Measurements from ENCODE around the gene RBM28.

Gene RBM28

DNA sequence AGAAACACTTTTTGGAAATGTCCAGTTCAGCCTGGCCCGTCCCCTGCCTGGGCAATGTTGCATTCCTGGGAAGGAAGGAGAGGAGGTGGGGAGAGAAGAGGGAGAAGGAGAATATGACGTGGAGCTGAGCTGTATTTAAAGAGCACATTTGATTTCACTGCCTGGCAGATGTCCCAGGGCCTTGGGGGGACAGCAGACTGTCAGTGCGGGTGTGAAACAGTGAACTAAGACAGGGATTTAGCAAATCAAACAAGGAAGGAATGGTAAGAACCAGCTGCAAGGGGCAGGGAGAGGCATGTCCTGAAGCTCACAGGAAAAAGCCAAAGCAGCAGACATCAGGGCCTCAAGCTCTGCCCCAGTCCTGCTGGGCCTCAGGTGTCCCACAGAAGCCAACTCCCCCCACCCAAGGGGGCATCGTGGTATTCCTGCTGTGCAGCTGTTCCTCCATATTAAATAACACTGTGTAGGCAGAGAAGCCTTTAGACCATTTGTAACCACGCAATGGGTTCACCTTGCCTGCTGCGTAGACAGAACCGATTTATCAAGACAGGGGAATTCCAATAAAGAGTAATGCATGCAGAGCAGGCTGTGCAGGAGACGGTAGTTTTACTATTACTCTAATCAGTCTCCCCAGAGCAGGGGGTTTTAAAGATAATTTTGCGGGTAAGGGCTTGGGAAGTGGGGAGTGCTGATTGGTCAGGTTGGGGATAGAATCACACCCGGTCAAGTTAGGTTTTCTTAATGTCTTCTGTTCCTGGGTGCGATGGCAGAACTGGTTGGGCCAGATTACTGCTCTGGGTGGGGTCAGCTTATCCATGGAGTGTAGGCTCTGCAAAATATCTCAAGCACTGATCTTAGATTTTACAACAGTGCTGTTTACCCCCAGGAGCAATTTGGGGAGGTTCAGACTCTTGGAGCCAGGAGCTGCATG is 84.3 kb downstream of the RBM28 start:
- no peak for DNase-seq (ENCODE audit: low spot score)

DNA sequence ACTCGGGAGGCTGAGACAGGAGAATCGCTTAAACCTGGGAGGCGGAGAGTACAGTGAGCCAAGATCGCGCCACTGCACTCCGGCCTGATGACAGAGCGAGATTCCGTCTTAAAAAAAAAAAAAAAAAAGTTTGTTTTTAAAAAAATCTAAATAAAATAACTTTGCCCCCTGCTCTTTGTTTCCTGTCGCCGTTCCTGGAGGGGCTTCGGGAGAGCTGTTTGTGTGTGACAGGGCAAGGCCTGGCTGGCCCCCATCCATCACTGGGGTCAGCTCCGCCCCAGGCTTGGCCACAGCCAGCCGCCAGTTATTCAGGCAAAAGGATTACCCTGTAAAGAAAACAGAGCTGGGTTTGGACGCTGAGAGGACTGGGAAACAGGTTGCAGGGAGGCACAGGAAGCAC is 86.2 kb downstream of the RBM28 start:
- no peak for DNase-seq (ENCODE audit: low spot score)

DNA sequence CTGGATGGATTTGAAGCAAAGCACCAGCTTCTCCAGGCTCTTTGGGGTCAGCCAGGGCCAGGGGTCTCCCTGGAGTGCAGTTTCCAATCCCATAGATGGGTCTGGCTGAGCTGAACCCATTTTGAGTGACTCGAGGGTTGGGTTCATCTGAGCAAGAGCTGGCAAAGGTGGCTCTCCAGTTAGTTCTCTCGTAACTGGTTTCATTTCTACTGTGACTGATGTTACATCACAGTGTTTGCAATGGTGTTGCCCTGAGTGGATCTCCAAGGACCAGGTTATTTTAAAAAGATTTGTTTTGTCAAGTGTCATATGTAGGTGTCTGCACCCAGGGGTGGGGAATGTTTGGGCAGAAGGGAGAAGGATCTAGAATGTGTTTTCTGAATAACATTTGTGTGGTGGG is 88.4 kb downstream of the RBM28 start:
- no peak for DNase-seq (ENCODE audit: low spot score)

DNA sequence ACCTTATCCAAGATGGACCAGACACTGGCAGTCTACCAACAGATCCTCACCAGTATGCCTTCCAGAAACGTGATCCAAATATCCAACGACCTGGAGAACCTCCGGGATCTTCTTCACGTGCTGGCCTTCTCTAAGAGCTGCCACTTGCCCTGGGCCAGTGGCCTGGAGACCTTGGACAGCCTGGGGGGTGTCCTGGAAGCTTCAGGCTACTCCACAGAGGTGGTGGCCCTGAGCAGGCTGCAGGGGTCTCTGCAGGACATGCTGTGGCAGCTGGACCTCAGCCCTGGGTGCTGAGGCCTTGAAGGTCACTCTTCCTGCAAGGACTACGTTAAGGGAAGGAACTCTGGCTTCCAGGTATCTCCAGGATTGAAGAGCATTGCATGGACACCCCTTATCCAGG is 89.2 kb downstream of the RBM28 start:
- no peak for DNase-seq (ENCODE audit: low spot score)

DNA sequence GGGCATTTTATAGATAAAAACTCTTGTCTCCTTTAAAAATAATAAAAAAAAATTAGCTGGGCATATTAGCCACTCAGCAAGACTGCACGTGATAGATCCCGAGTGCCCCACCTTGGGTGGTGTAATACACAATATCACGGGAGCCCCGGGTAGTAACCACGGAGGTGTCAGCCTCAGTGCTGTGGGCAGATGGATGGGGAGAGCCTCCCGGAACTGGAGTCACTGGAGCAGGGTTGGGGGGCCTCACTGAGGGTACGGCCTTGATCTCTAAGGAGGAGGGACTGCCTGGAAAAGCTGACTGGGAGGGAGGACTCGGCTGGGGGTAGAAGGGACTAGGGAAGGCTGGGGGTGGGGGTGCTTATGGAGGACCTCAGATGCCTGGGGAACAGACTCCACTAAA is 90.0 kb downstream of the RBM28 start:
- DNase-seq (ENCODE audit: low spot score) = no peak

DNA sequence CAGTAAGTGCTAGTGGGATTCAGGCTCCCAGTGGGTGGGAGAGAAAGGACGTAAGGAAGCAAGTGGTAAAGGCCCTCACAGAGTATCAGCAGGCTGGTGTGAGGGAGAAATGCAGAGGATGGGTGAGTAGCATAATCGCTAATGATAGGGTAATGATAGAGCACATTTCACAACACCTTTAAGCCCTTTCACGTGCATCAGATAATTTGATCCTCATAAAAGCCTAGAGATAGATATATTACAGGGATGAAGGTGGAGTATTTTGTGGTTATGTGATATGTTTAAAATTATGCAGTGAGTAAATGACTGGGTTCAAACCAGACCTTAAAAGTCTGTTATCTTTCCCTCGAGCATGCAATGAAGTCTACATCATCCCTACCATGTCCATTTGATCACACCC is 92.4 kb downstream of the RBM28 start:
- no peak for DNase-seq (ENCODE audit: low spot score)

All from hematopoietic multipotent progenitor cell treated with erythropoietin and hydrocortisone succinate and interleukin-3 and kit ligand, for 15 days (in vitro differentiated cells).